Measurements from ENCODE around the gene SV2A.

DNA sequence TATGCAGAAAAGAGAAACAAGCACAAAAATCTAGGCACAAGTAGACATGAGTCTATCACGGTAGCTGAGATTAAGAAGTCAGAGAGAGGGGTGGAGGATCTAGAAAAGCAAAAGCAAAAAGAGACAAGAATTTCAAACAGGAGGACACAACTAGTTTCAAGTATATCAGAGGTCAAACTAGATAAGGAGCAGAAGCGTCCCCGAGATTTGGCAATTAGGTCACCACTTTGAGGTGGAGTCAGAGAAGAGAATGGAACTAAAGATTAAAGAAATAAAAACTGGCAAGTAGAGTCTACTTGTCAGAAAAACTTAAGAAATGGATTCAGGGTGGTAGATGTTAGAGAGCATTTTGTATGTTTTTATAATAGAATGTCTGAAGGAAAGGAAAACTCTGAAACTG, 7.7 kb upstream of the SV2A start:
- no peak for TF ChIP-seq EZH2 (optimal IDR thresholded peaks at IDR 0.05; ENCODE audit: low read depth, low read length)
- TF ChIP-seq, protein P1, sequence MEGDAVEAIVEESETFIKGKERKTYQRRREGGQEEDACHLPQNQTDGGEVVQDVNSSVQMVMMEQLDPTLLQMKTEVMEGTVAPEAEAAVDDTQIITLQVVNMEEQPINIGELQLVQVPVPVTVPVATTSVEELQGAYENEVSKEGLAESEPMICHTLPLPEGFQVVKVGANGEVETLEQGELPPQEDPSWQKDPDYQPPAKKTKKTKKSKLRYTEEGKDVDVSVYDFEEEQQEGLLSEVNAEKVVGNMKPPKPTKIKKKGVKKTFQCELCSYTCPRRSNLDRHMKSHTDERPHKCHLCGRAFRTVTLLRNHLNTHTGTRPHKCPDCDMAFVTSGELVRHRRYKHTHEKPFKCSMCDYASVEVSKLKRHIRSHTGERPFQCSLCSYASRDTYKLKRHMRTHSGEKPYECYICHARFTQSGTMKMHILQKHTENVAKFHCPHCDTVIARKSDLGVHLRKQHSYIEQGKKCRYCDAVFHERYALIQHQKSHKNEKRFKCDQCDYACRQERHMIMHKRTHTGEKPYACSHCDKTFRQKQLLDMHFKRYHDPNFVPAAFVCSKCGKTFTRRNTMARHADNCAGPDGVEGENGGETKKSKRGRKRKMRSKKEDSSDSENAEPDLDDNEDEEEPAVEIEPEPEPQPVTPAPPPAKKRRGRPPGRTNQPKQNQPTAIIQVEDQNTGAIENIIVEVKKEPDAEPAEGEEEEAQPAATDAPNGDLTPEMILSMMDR (IDR thresholded peaks at IDR 0.05; ENCODE audit: low read length): no peak
- no peak for TF ChIP-seq EZH2phosphoT487 (IDR thresholded peaks at IDR 0.05; ENCODE audit: low read length)

Measured in MM.1S (cell line).